Mesodermal cell (in vitro differentiated cells): Measurements from ENCODE around the gene RRH.

Experiments used
- H3K27ac ChIP-seq: 2 replicates; pipeline ENCODE4 v1.7.0; 2013; ENCODE audit warnings: mild to moderate bottlenecking, low read depth, low read length, moderate library complexity; ENCODE audit not compliant: severe bottlenecking
- H3K36me3 ChIP-seq: 2 replicates; pipeline ENCODE4 v1.7.1; 2013; ENCODE audit warnings: mild to moderate bottlenecking, low read length, moderate library complexity; ENCODE audit not compliant: control insufficient read depth, insufficient read depth
- H3K4me1 ChIP-seq: one replicate; pipeline ENCODE4 v1.7.1; 2013; ENCODE audit warnings: mild to moderate bottlenecking, low read length; ENCODE audit not compliant: insufficient read depth, control insufficient read depth, poor library complexity, severe bottlenecking
- H3K4me3 ChIP-seq: 2 replicates; pipeline ENCODE4 v1.7.0; 2013; ENCODE audit warnings: low read length, control low read depth, mild to moderate bottlenecking; ENCODE audit not compliant: insufficient read depth, poor library complexity, severe bottlenecking; ENCODE audit errors: extremely low read depth
- H3K9me3 ChIP-seq: 2 replicates; pipeline ENCODE4 v1.7.1; 2013; ENCODE audit warnings: mild to moderate bottlenecking, low read length, moderate library complexity; ENCODE audit not compliant: control insufficient read depth
- WGBS, 2 experiments: methylation state at CpG; one replicate each; pipeline ENCODE4 v1.1.5; 2013; ENCODE audit warnings: missing lambda C conversion rate in 2 of 2; ENCODE audit not compliant: insufficient coverage in 2 of 2; 5-methylcytosine and 5-hydroxymethylcytosine counted together

The RRH gene

GRCh38 chr4:109886303-109886702, 58.5 kb downstream of the RRH start:
- Histone ChIP-seq H3K4me3 (no peak overlapping the region), H3K27ac (no peak overlapping the region), H3K4me1 (no peaks in the 10 kb centered on the region), H3K9me3 (no peaks in the 10 kb centered on the region), H3K36me3 (no peaks in the 10 kb centered on the region)

- Histone ChIP-seq H3K4me3 (no peak overlapping the region), H3K27ac (no peak overlapping the region), H3K4me1 (no peaks in the 10 kb centered on the region), H3K36me3 (no peaks in the 10 kb centered on the region), H3K9me3 (no peaks in the 10 kb centered on the region)
- 79 to 80% methylated on average over 2 to 5 of the region's 6 CpGs for WGBS, 2 experiments
Observed at GRCh38 chr4:109887071-109887470, 59.3 kb downstream of the RRH start.

GRCh38 chr4:109890076-109890475, 62.3 kb downstream of the RRH start:
- Histone ChIP-seq H3K4me1 (no peaks in the 10 kb centered on the region), H3K9me3 (no peaks in the 10 kb centered on the region), H3K36me3 (no peaks in the 10 kb centered on the region), H3K4me3 (no peak overlapping the region), H3K27ac (no peak overlapping the region)
